K562 (cell line): ENCODE results near the gene TJP3. TPM values are rescaled to one million over a fixed set of nuclear protein-coding genes. Genes with fewer than 3 reads are reported as not detected.

ENCODE experiments used
- MAX ChIP-seq: sonication (generic); formaldehyde crosslinking; IDR thresholded peaks from 2 replicates; pipeline ENCODE4 v1.9.0; 2022; ENCODE audit warnings: mild to moderate bottlenecking, missing genetic modification reagents
- MNT ChIP-seq, 2 experiments: fragments of 450-650 bp; conservative IDR thresholded peaks; 2 replicates each; pipeline ENCODE4 v1.6.1; 2017; ENCODE audit warnings: mild to moderate bottlenecking in 2 of 2, moderate library complexity in 2 of 2
- PRDM10 ChIP-seq: fragments of 450-650 bp; IDR thresholded peaks from 2 replicates; pipeline ENCODE4 v1.6.1; 2018; ENCODE audit not compliant: partially characterized antibody
- RNF219 ChIP-seq: fragments of 250-450 bp; sonication (Bioruptor Pico); IDR thresholded peaks from 2 replicates; pipeline ENCODE4 v1.5.0; 2022; ENCODE audit warnings: mild to moderate bottlenecking
- ZNF318 ChIP-seq, 2 experiments: fragments of 450-650 bp; IDR thresholded peaks; 2 replicates each; pipeline ENCODE4 v1.6.1; 2016; ENCODE audit warnings: mild to moderate bottlenecking in 2 of 2, borderline replicate concordance in 1 of 2, low read depth in 1 of 2, moderate library complexity in 1 of 2
- ZNF41 ChIP-seq: fragments of 250-450 bp; sonication (Bioruptor Pico); conservative IDR thresholded peaks from 2 replicates; pipeline ENCODE4 v1.4.0; 2020; ENCODE audit warnings: mild to moderate bottlenecking
- polyA plus RNA-seq, 8 experiments: library from polyadenylated mRNA; depleted of rRNA in 4 of 8; stranded (reverse) in 5 of 8; unstranded in 3 of 8; fragments of >200 nt; fragmentation: Nextera tagmentation in 2 of 8; fragmentation: Illumina TruSeq in 1 of 8; extraction: Ambion mirVana in 2 of 8; extraction: Trizol in 1 of 8; gene quantifications; 2 replicates each; pipeline versions ENCODE4 v1.2.1 to v1.2.3, GENCODE V29; 2011 to 2014; ENCODE audit warnings: inconsistent platforms in 1 of 8, missing spikeins in 1 of 8
- total RNA-seq, 7 experiments: library from RNA; depleted of rRNA in 6 of 7; stranded (reverse); fragments of >200 nt in 6 of 7; fragmentation: Illumina TruSeq in 2 of 7; extraction: Trizol in 2 of 7; gene quantifications; 2 replicates each; pipeline versions ENCODE4 v1.2.1 to v1.2.3, GENCODE V29; 2011 to 2021; ENCODE audit warnings: low replicate concordance in 1 of 7

The TJP3 gene
- total and polyA plus RNA-seq, 9 of the 15 experiments (the other 6 are each of a cell fraction or from before 2014, with no cell fraction given), result 0.11 to 2.4 (median 0.57) TPM; not detected in 1

GRCh38 chr19:3721131-3721886 is 13.1 kb downstream of the TJP3 start (continued):
- no peak for TF ChIP-seq RNF219 (CRISPR knock-in tag)
- TF ChIP-seq PRDM10, result peak; percentile 30
- TF ChIP-seq MNT (conservative IDR thresholded peaks at IDR 0.05), result peak; percentile 51 to 65; a peak in 3 of 4 replicates
- no peak for TF ChIP-seq ZNF318 (IDR thresholded peaks at IDR 0.05; ENCODE audit: borderline replicate concordance in 1 of 2, low read depth in 1 of 2)
- peak; percentile 42; the same call in 1 of the 2 replicates for TF ChIP-seq MAX (CRISPR knock-in tag)
- no peak for TF ChIP-seq ZNF41
